K562 (cell line): ENCODE results near the gene ZNF213. TPM values are rescaled to one million over a fixed set of nuclear protein-coding genes. Genes with fewer than 3 reads are reported as not detected.
A peak's percentile ranks its signal among the peaks of the same experiment; 100 is the strongest.

Experiments used
- HNRNPH1 ChIP-seq: fragments of 200-400 bp; formaldehyde crosslinking; optimal IDR thresholded peaks from 2 replicates; pipeline ENCODE3; 2017; ENCODE audit warnings: low read depth, mild to moderate bottlenecking, low read length, moderate library complexity
- L3MBTL2 ChIP-seq: fragments of 450-650 bp; IDR thresholded peaks from 2 replicates; pipeline ENCODE4 v1.6.1; 2016; ENCODE audit warnings: mild to moderate bottlenecking, moderate library complexity
- MBD2 ChIP-seq: sonication (generic); IDR thresholded peaks from 2 replicates; pipeline ENCODE4 v1.6.1; 2016; ENCODE audit warnings: low read depth, borderline replicate concordance
- MTA1 ChIP-seq: fragments of 450-650 bp; IDR thresholded peaks from 2 replicates; pipeline ENCODE4 v1.6.1; 2017; ENCODE audit warnings: borderline replicate concordance
- NR2F6 ChIP-seq: fragments of 450-650 bp; formaldehyde crosslinking; IDR thresholded peaks from 2 replicates; pipeline ENCODE4 v1.4.0; 2020; ENCODE audit warnings: mild to moderate bottlenecking
- RBM14 ChIP-seq: fragments of 200-400 bp; formaldehyde crosslinking; IDR thresholded peaks from 2 replicates; pipeline ENCODE4 v1.6.1; 2018; ENCODE audit warnings: low read depth, mild to moderate bottlenecking, low read length, moderate library complexity, borderline replicate concordance; ENCODE audit not compliant: insufficient read depth
- SMARCA4 ChIP-seq: fragments of 450-650 bp; IDR thresholded peaks from 2 replicates; pipeline ENCODE4 v1.6.1; 2016
- ZNF12 ChIP-seq: sonication (generic); formaldehyde crosslinking; IDR thresholded peaks from 2 replicates; pipeline ENCODE4 v1.4.0; 2020; ENCODE audit warnings: mild to moderate bottlenecking, missing genetic modification reagents
- ZNF121 ChIP-seq: sonication (generic); formaldehyde crosslinking; conservative IDR thresholded peaks from 2 replicates; pipeline ENCODE4 v1.8.0; 2022; ENCODE audit warnings: missing genetic modification reagents
- ZNF212 ChIP-seq: fragments of 450-650 bp; formaldehyde crosslinking; IDR thresholded peaks from 2 replicates; pipeline ENCODE4 v1.4.0; 2020; ENCODE audit warnings: mild to moderate bottlenecking
- ZNF668 ChIP-seq: fragments of 250-450 bp; sonication (Bioruptor Pico); IDR thresholded peaks from 2 replicates; pipeline ENCODE4 v1.8.0; 2022; ENCODE audit warnings: mild to moderate bottlenecking, inconsistent platforms
- polyA plus RNA-seq, 8 experiments: library from polyadenylated mRNA; depleted of rRNA in 4 of 8; stranded (reverse) in 5 of 8; unstranded in 3 of 8; fragments of >200 nt; fragmentation: Nextera tagmentation in 2 of 8; fragmentation: Illumina TruSeq in 1 of 8; extraction: Ambion mirVana in 2 of 8; extraction: Trizol in 1 of 8; gene quantifications; 2 replicates each; pipeline versions ENCODE4 v1.2.1 to v1.2.3, GENCODE V29; 2011 to 2014; ENCODE audit warnings: inconsistent platforms in 1 of 8, missing spikeins in 1 of 8
- total RNA-seq, 7 experiments: library from RNA; depleted of rRNA in 6 of 7; stranded (reverse); fragments of >200 nt in 6 of 7; fragmentation: Illumina TruSeq in 2 of 7; extraction: Trizol in 2 of 7; gene quantifications; 2 replicates each; pipeline versions ENCODE4 v1.2.1 to v1.2.3, GENCODE V29; 2011 to 2021; ENCODE audit warnings: low replicate concordance in 1 of 7
- TF ChIP-seq, protein P1 (sequence below): fragments of 450-650 bp; IDR thresholded peaks from 2 replicates; pipeline ENCODE4 v1.6.1; 2018; ENCODE audit warnings: mild to moderate bottlenecking, low read depth; ENCODE audit not compliant: partially characterized antibody
- TF ChIP-seq, protein P2 (sequence below), 2 experiments: fragments of 450-650 bp; IDR thresholded peaks; 2 replicates each; pipeline ENCODE4 v1.6.1; 2018; ENCODE audit warnings: mild to moderate bottlenecking in 2 of 2, low read depth in 1 of 2; ENCODE audit not compliant: partially characterized antibody in 2 of 2
- TF ChIP-seq, protein P3 (sequence below): fragments of 250-450 bp; sonication (Bioruptor Pico); IDR thresholded peaks from 2 replicates; pipeline ENCODE4 v1.5.0; 2020; ENCODE audit warnings: mild to moderate bottlenecking, borderline replicate concordance
- TF ChIP-seq, protein P4 (sequence below): fragments of 250-450 bp; sonication (Bioruptor Pico); IDR thresholded peaks from 2 replicates; pipeline ENCODE4 v1.4.0; 2020; ENCODE audit warnings: mild to moderate bottlenecking, moderate library complexity

The ZNF213 gene
- total and polyA plus RNA-seq, 9 of the 15 experiments (the other 6 are each of a cell fraction or from before 2014, with no cell fraction given): 0.49 to 10.0 (median 1.8) TPM

DNA sequence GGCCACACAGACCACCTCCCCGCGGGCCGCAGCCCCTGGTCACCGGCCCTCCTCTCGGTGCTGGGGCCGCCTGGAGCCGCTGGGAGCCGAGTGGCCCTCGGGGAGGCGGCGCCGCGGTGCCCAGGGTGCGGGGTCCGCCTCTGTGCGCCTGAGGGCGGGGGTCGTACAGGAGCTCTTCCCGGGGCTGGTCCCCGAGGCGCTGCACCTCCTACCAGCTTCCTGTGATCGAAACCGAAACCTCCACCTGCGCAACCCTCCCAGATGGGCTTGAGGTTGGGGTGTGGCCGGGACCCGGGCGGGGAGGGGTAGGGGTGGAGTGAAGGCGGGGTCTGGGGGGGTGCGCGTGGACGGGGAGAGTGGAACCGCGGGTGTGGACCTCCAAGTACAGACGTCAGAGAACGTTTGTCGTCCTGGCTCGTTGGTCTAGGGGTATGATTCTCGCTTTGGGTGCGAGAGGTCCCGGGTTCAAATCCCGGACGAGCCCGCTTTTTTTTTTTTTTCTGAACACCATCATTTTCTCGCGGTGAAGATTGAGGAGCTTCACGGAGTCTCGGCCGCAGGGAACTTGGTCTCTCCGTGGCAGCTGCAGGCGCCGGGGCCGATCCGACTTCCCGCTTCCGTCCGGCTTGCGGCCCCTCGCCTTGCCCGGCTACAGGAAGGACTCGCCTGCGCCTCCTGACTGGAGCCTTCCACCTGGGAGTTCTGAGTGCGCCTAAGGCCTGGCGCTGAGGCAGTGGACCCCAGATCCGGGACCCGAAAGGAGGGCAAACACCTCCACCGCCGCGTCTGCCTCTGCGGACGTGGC is 23.9 kb downstream of the ZNF213 start (continued):
- TF ChIP-seq, protein P1, sequence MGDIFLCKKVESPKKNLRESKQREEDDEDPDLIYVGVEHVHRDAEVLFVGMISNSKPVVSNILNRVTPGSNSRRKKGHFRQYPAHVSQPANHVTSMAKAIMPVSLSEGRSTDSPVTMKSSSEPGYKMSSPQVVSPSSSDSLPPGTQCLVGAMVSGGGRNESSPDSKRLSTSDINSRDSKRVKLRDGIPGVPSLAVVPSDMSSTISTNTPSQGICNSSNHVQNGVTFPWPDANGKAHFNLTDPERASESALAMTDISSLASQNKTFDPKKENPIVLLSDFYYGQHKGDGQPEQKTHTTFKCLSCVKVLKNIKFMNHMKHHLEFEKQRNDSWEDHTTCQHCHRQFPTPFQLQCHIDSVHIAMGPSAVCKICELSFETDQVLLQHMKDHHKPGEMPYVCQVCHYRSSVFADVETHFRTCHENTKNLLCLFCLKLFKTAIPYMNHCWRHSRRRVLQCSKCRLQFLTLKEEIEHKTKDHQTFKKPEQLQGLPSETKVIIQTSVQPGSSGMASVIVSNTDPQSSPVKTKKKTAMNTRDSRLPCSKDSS: no peak
- TF ChIP-seq HNRNPH1: no peak
- TF ChIP-seq, protein P2, sequence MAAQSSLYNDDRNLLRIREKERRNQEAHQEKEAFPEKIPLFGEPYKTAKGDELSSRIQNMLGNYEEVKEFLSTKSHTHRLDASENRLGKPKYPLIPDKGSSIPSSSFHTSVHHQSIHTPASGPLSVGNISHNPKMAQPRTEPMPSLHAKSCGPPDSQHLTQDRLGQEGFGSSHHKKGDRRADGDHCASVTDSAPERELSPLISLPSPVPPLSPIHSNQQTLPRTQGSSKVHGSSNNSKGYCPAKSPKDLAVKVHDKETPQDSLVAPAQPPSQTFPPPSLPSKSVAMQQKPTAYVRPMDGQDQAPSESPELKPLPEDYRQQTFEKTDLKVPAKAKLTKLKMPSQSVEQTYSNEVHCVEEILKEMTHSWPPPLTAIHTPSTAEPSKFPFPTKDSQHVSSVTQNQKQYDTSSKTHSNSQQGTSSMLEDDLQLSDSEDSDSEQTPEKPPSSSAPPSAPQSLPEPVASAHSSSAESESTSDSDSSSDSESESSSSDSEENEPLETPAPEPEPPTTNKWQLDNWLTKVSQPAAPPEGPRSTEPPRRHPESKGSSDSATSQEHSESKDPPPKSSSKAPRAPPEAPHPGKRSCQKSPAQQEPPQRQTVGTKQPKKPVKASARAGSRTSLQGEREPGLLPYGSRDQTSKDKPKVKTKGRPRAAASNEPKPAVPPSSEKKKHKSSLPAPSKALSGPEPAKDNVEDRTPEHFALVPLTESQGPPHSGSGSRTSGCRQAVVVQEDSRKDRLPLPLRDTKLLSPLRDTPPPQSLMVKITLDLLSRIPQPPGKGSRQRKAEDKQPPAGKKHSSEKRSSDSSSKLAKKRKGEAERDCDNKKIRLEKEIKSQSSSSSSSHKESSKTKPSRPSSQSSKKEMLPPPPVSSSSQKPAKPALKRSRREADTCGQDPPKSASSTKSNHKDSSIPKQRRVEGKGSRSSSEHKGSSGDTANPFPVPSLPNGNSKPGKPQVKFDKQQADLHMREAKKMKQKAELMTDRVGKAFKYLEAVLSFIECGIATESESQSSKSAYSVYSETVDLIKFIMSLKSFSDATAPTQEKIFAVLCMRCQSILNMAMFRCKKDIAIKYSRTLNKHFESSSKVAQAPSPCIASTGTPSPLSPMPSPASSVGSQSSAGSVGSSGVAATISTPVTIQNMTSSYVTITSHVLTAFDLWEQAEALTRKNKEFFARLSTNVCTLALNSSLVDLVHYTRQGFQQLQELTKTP (IDR thresholded peaks at IDR 0.05; ENCODE audit: low read depth in 1 of 2, partially characterized antibody in 2 of 2): peak; percentile 4 to 6
- TF ChIP-seq NR2F6 (CRISPR knock-in tag): no peak
- TF ChIP-seq, protein P3, sequence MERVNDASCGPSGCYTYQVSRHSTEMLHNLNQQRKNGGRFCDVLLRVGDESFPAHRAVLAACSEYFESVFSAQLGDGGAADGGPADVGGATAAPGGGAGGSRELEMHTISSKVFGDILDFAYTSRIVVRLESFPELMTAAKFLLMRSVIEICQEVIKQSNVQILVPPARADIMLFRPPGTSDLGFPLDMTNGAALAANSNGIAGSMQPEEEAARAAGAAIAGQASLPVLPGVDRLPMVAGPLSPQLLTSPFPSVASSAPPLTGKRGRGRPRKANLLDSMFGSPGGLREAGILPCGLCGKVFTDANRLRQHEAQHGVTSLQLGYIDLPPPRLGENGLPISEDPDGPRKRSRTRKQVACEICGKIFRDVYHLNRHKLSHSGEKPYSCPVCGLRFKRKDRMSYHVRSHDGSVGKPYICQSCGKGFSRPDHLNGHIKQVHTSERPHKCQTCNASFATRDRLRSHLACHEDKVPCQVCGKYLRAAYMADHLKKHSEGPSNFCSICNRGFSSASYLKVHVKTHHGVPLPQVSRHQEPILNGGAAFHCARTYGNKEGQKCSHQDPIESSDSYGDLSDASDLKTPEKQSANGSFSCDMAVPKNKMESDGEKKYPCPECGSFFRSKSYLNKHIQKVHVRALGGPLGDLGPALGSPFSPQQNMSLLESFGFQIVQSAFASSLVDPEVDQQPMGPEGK (CRISPR knock-in tag): no peak
- TF ChIP-seq ZNF12: peak; percentile 21; the same call in 1 of the 2 replicates
- TF ChIP-seq, protein P4, sequence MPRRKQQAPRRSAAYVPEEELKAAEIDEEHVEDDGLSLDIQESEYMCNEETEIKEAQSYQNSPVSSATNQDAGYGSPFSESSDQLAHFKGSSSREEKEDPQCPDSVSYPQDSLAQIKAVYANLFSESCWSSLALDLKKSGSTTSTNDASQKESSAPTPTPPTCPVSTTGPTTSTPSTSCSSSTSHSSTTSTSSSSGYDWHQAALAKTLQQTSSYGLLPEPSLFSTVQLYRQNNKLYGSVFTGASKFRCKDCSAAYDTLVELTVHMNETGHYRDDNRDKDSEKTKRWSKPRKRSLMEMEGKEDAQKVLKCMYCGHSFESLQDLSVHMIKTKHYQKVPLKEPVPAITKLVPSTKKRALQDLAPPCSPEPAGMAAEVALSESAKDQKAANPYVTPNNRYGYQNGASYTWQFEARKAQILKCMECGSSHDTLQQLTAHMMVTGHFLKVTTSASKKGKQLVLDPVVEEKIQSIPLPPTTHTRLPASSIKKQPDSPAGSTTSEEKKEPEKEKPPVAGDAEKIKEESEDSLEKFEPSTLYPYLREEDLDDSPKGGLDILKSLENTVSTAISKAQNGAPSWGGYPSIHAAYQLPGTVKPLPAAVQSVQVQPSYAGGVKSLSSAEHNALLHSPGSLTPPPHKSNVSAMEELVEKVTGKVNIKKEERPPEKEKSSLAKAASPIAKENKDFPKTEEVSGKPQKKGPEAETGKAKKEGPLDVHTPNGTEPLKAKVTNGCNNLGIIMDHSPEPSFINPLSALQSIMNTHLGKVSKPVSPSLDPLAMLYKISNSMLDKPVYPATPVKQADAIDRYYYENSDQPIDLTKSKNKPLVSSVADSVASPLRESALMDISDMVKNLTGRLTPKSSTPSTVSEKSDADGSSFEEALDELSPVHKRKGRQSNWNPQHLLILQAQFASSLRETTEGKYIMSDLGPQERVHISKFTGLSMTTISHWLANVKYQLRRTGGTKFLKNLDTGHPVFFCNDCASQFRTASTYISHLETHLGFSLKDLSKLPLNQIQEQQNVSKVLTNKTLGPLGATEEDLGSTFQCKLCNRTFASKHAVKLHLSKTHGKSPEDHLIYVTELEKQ: no peak
- TF ChIP-seq ZNF121 (CRISPR knock-in tag): no peak
- 0 out of 2 replicates have a peak, but pooled peaks have one; percentile 44 for TF ChIP-seq MTA1
- TF ChIP-seq ZNF212 (CRISPR knock-in tag): no peak
- TF ChIP-seq RBM14: no peak
- no peak for TF ChIP-seq MBD2
- no peak for TF ChIP-seq ZNF668
- peak; percentile 64 for TF ChIP-seq L3MBTL2
- TF ChIP-seq SMARCA4: peak; percentile 53; the same call in 1 of the 2 replicates
